ENCODE measurements around the gene ZC3H7B. TPM values are rescaled to one million over a fixed set of nuclear protein-coding genes. Genes with fewer than 3 reads are reported as not detected.

The ZC3H7B gene
- polyA plus RNA-seq, 1 experiment = 55.3 TPM

DNA sequence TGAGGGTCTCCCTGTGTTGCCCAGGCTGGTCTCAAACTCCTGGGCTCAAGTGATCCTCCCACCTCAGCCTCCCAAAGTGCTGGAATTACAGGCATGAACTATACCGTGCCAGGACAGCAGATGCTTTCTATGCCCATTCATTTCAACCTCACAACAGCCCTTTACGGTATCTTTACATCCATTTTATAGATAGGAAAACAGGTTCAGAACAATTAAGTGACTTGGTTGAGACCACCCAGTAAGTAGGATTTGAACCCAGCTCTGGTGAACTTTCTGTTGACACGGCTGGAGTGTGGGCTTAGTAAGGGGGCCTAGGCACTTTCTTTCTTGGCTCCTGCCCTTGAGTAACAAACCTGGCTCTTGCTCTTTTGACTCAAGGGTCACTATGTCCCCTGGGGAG lies 106.1 kb downstream of the ZC3H7B start:
- no peaks in the 10 kb centered on the region for H3K27me3 ChIP-seq (ENCODE audit: control insufficient read depth, insufficient read depth, low read length)
- H3K4me3 ChIP-seq (ENCODE audit: low read depth, low read length) = no peak overlapping the region
- ChIA-PET POLR2A (interaction anchor here (0.7 kb wide), 1 partner anchor 159 kb away, joined by 3 read pairs; no protein-coding TSS in a partner anchor), CTCF (interaction anchor here (1.2 kb wide), 1 partner anchor 110 kb away, joined by 5 read pairs; no protein-coding TSS in a partner anchor)
- no peak for TF ChIP-seq CTCF (IDR thresholded peaks at IDR 0.05; ENCODE audit: low read depth, low read length)
- no peaks in the 10 kb centered on the region for H3K9me3 ChIP-seq (ENCODE audit: control insufficient read depth, insufficient read depth, low read length)
- no peak for DNase-seq (ENCODE audit: low read depth, low spot score)
- H3K27ac ChIP-seq (ENCODE audit: low read depth, low read length) = no peak overlapping the region

GRCh38 chr22:41408665-41409064 lies 107.3 kb downstream of the ZC3H7B start:
- Histone ChIP-seq H3K27ac (ENCODE audit: low read depth, low read length) (no peak overlapping the region), H3K27me3 (ENCODE audit: control insufficient read depth, insufficient read depth, low read length) (no peaks in the 10 kb centered on the region), H3K9me3 (ENCODE audit: control insufficient read depth, insufficient read depth, low read length) (no peaks in the 10 kb centered on the region), H3K4me3 (ENCODE audit: low read depth, low read length) (no peak overlapping the region)
- POLR2A ChIA-PET = interaction anchor here (1.1 to 1.4 kb wide), 2 partner anchors 38 to 60 kb away, joined by 4 to 7 read pairs; partner anchors contain the start of genes ACO2, PHF5A and TOB2
- CTCF ChIA-PET = no interaction called here
- DNase-seq (ENCODE audit: low read depth, low spot score) = no peak
- TF ChIP-seq CTCF (IDR thresholded peaks at IDR 0.05; ENCODE audit: low read depth, low read length) = no peak

Small RNAs within 50 kb of the gene (small RNA-seq; reads per million reads assigned to genes)
- not detected for gene MIR6889 (ENCODE audit: insufficient read length, low read depth)
- not detected for gene RNU6-495P (ENCODE audit: insufficient read length, low read depth)

Other genes starting within 250 kb of the ZC3H7B start
- gene EP300, start 208.9 kb upstream of the ZC3H7B start, polyA plus RNA-seq (2011; rRNA removed) = 19.6 and 28.4 TPM in 2 replicates
- gene L3MBTL2, start 96.2 kb upstream of the ZC3H7B start, polyA plus RNA-seq (2011; rRNA removed) = 19.1 and 19.8 TPM in 2 replicates
- 0.24 and 0.65 TPM in 2 replicates for gene CHADL, start 60.6 kb upstream of the ZC3H7B start, polyA plus RNA-seq (2011; rRNA removed)
- 75.8 and 94.9 TPM in 2 replicates for gene RANGAP1, start 15.3 kb upstream of the ZC3H7B start, polyA plus RNA-seq (2011; rRNA removed)
- gene TEF, start 80.4 kb downstream of the ZC3H7B start, polyA plus RNA-seq (2011; rRNA removed) = 13.7 and 18.3 TPM in 2 replicates
- gene TOB2, start 145.3 kb downstream of the ZC3H7B start, polyA plus RNA-seq (2011; rRNA removed) = 25.9 and 27.0 TPM in 2 replicates
- gene PHF5A, start 167.2 kb downstream of the ZC3H7B start, polyA plus RNA-seq (2011; rRNA removed) = 47.9 and 53.8 TPM in 2 replicates
- gene ACO2, start 167.6 kb downstream of the ZC3H7B start, polyA plus RNA-seq (2011; rRNA removed) = 32.2 and 44.4 TPM in 2 replicates
- gene POLR3H, start 242.9 kb downstream of the ZC3H7B start, polyA plus RNA-seq (2011; rRNA removed) = 36.3 and 41.1 TPM in 2 replicates